Neuron (in vitro differentiated cells): ENCODE results near the gene FBLN1.
"Not testable (repeated sequence)": the region's sequence is repeated elsewhere in the genome, so short reads cannot be mapped to it uniquely, and the experiment has no call there.

ENCODE experiments used
- H2AFZ ChIP-seq: one replicate; pipeline ENCODE4 v1.6.1; 2013; ENCODE audit warnings: low read depth, mild to moderate bottlenecking, inconsistent platforms, low read length, moderate library complexity
- H3K27me3 ChIP-seq: one replicate; pipeline ENCODE4 v1.6.1; 2013; ENCODE audit warnings: low read length; ENCODE audit not compliant: insufficient read depth
- H3K36me3 ChIP-seq: one replicate; pipeline ENCODE4 v1.6.1; 2013; ENCODE audit warnings: low read length; ENCODE audit not compliant: insufficient read depth
- H3K4me1 ChIP-seq: one replicate; pipeline ENCODE4 v1.6.1; 2013; ENCODE audit warnings: low read length; ENCODE audit not compliant: insufficient read depth
- H3K4me3 ChIP-seq: 2 replicates; pipeline ENCODE4 v1.5.1; 2013; ENCODE audit warnings: mild to moderate bottlenecking, low read length, moderate library complexity
- H3K9me3 ChIP-seq: one replicate; pipeline ENCODE4 v1.6.1; 2013; ENCODE audit warnings: low read length

FBLN1 gene

DNA sequence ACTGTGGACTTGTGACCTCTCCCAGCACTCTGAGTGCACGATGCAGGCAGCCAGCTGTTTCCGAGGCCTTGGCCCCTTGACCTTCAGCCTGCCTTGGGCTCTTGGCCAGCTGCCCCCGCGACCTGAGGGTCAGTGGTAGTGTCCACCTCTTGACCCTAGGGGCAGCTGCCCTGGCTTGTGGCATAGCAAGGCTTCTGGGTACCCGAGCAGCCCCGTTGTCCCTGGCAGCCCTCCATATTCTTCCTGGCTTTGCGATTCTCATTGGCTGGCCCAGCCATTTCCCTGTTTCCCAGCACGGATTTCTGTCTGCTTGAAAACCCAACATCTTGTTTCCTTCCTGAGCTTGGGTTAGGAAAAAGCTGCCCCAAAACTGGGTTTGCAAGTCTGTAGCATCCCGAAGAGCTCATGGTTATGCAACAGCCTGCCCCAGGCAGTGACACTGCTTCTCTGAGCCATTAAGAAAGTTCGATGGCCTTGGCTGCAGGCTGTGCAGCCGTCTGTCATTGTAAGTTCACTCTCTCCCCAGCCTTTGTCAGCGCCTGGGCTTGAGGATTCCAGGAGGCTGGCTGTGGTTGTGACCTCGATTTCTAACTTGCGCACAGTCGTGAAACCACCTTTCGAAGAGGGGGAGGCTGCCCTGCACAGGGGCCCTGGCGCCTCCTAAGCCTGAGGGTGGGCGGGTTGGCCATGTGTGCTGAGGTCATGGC is 48.8 kb downstream of the FBLN1 start:
- H3K4me1 ChIP-seq, result peaks cover 16% of the 10 kb centered on the region
- H3K4me3 ChIP-seq, result no peak overlapping the region
- H2AFZ ChIP-seq, result no peak overlapping the region
- H3K9me3 ChIP-seq, result no peaks in the 10 kb centered on the region
- H3K36me3 ChIP-seq, result peaks cover 32% of the 10 kb centered on the region
- no peaks in the 10 kb centered on the region for H3K27me3 ChIP-seq

DNA sequence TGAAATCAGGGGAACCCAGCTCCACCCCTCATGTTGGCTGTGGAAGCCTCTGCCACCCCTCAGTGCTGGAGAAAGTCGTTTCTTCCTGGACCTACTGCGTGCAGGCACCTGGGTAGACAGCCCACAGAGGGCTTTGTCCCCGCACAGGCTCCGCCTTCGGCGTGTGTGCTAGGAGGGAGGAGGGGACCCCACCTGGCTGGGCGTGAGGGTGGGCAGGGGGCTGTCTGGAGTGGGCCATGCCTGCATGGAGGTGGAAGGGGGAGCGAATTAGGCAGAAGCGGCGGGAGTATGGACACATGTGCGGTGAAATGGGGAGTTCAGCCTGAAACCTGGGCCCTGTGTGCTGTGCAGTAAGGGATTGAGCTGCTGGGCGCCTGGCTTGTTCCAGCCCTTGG is 49.3 kb downstream of the FBLN1 start:
- Histone ChIP-seq H3K36me3 (peaks cover 28% of the 10 kb centered on the region), H3K4me1 (peaks cover 16% of the 10 kb centered on the region), H3K27me3 (no peaks in the 10 kb centered on the region), H2AFZ (no peak overlapping the region), H3K9me3 (peaks cover under 1% of the 10 kb centered on the region), H3K4me3 (no peak overlapping the region)

DNA sequence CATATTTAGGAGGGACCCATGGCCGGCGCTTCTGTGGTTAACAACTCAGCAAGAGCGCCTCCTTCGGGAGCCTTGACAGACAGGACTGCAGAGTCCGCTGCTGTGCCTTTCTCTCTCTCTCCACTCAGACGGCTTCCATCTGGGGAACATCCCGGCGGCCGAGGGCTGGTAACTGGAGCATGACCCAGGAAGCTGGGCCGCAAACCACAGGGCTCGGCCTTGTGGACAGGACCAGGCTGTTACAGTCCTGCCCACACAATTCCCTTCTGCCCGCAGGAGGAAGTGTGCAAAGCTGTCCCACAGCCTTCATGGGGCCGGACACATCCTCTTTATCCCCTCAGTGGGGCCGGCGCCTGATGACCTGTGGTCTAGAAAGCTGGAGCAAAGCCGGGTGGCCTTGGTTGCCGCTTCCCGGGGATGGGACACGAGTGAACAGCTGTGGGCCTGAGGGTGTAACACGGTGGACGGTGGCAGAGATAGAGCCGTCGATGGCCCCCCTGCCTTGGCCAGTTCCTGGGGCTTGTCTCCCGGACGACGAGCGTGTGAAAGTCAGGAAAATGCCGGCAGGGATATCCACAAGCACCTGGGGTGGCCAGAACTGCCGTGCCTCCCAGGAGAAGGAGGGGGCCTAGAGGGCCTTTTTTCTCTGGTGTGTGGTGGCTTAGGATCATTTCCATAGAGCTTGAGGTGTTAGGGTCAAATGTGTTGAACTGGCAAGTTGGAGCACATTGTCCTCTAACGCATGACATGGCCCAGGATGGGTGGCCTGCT is 50.1 kb downstream of the FBLN1 start:
- peaks cover 25% of the 10 kb centered on the region for H3K36me3 ChIP-seq
- H3K4me3 ChIP-seq, result no peak overlapping the region

DNA sequence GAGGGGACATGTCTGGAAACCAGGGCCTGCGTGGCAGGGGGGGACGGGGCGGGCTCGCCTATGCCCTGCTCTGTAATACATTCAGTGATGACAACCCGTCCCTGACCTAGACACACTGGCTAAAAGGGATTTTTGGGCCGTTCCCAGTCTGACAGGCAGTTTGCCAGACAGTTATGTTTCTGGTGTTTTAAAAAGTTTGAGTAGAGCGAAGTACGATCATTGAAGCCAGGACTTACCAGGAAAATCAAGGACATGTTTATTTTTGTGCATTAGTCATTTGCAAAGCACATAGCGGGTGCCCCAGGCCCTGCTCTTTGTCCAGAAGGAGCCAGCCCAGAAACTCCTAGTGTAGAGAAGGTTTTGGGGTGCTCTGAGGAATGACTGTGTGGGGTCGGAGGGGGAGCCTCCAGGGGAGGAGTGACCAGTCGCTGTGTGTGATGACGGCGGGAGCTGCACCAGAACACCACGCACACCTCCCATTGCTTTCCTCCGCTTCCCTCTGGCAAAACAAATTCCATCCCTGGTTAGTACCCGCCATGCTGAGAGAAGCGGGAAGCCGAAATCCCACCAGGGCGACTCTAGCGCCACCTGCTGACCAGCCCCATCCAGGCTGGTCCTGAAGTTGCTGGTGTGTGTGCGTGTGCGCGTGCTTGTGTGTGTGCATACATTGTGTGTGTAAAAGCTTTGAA is 50.8 kb downstream of the FBLN1 start:
- no peaks in the 10 kb centered on the region for H3K27me3 ChIP-seq
- H3K4me1 ChIP-seq, result peaks cover 16% of the 10 kb centered on the region
- H3K4me3 ChIP-seq, result no peak overlapping the region
- H3K36me3 ChIP-seq, result peaks cover 21% of the 10 kb centered on the region
- no peak overlapping the region for H2AFZ ChIP-seq
- H3K9me3 ChIP-seq, result peaks cover 12% of the 10 kb centered on the region

More for the DNA sequence above, 50.1 kb downstream of the FBLN1 start:
- Histone ChIP-seq H3K9me3 (peaks cover 6% of the 10 kb centered on the region), H2AFZ (no peak overlapping the region), H3K4me1 (peaks cover 16% of the 10 kb centered on the region), H3K27me3 (no peaks in the 10 kb centered on the region)

DNA sequence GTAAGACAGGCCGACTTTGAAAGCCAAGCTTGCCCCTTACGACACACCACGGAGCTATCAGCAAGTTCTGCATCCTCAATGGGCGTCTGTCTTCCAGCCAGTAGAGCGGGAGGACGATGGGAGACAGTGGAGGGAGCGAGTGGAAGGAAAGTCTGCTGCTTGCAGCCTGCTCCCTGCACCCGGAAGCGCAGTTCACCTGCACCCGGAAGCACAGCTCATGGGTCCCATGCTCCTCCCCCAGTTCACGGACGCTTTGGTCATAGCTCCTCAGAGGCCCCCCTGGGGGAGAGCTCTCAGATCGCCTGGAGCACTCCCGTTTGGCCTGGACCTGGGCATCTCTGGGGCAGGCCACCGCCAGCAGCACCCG is 51.3 kb downstream of the FBLN1 start:
- Histone ChIP-seq H3K4me1 (peaks cover 16% of the 10 kb centered on the region), H3K4me3 (no peak overlapping the region), H3K36me3 (peaks cover 18% of the 10 kb centered on the region), H2AFZ (no peak overlapping the region), H3K27me3 (no peaks in the 10 kb centered on the region), H3K9me3 (peaks cover 15% of the 10 kb centered on the region)

DNA sequence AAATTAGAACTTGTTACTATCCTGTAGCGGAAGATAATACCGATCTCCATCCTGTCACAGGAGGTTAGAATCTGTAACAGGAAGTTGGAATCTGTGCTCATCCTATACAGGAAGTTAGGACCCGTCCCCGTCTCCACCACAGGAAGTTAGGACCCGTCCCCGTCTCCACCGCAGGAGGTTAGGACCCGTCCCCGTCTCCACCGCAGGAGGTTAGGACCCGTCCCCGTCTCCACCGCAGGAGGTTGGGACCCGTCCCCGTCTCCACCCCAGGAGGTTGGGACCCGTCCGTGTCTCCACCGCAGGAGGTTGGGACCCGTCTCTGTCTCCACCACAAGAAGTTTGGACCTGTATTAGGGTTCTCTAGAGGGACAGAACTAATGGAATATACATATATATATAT is 52.2 kb downstream of the FBLN1 start:
- Histone ChIP-seq H3K4me3 (no peak overlapping the region), H3K36me3 (peaks cover 11% of the 10 kb centered on the region), H2AFZ (no peak overlapping the region), H3K9me3 (peaks cover 21% of the 10 kb centered on the region), H3K27me3 (no peaks in the 10 kb centered on the region), H3K4me1 (peaks cover 16% of the 10 kb centered on the region)

DNA sequence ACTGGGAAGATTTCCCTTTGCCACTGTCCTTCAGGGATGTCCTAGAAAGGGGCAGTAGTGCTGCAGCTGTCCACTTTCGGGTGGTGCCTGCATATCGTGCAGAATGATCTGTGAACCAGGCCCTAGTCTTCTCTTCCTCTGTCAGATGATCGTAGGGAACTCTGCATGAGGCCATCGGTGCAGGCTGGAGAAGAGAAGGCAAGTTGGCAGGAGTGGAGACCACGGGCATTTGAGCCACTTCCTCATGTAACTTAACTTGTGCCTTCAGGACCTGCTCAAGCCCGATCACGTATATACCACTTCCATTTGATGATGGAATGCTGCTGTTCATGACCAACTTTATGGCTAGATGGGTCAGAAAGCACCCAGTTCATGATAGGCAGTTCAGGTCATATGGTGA is 55.2 kb downstream of the FBLN1 start:
- H3K36me3 ChIP-seq, H3K4me3 ChIP-seq, H2AFZ ChIP-seq, H3K27me3 ChIP-seq, H3K4me1 ChIP-seq: not testable (repeated sequence)
- H3K9me3 ChIP-seq, result peaks cover 39% of the 10 kb centered on the region

DNA sequence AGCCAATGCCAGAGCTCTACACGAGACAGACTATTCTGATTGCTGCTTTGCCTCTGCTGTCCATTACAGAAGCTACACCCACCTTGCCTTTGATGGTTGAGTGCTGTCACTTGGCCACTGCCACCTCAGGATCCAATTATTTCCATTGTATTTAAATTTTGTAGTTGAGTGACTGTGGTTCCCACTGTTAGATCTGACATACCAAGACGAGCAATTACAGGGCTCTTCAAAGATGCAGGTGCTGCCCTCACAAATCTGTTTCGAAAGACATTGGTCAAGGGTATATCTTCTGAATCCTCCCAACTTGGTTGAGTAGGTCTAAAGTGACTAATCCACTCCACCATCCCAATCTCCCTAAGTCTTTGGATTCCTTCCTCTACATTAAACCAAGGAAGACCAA is 57.4 kb downstream of the FBLN1 start:
- H3K4me1 ChIP-seq, H3K27me3 ChIP-seq, H3K36me3 ChIP-seq, H3K4me3 ChIP-seq, H2AFZ ChIP-seq: not testable (repeated sequence)
- H3K9me3 ChIP-seq, result peaks cover 48% of the 10 kb centered on the region

DNA sequence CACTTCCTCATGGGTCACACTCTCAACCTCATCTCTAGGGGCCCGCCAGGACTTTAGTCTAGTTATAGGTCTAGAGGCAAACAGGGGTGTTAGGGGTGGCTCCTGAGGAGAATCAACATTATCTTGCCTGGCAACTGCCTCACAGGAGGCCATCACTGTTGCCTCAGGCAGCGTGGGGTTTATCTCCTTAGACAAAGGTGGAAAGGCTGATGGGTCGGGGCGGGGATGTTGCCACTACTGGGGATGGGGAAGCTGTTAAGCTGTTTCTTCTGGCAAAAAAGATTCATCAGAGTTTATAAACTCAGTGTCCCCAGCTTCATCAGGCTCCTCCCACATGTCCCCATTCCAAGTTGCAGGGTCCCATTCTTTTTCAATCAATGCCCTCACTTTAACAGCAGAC is 58.1 kb downstream of the FBLN1 start:
- H3K4me1 ChIP-seq, H2AFZ ChIP-seq, H3K36me3 ChIP-seq, H3K27me3 ChIP-seq, H3K4me3 ChIP-seq: not testable (repeated sequence)
- H3K9me3 ChIP-seq, result peaks cover 48% of the 10 kb centered on the region

DNA sequence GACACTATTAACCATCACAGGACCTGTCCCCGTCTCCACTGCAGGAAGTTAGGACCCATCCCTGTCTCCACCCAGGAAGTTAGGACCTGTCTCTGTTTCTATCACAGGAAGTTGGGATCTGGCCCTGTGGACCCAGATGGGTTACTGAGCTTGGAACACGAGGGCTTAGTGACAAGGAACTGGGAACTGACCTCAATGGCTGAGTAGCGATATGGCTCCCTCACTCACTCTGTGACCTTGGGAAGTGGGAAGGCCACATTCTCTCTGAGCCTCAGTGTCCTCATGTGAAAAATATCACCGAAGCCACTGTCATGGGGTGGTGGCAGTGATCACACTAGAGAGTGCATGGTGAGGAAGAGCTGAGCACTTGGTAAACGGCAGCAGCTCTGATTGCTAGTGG is 59.4 kb downstream of the FBLN1 start:
- Histone ChIP-seq H2AFZ (no peak overlapping the region), H3K9me3 (peaks cover 47% of the 10 kb centered on the region), H3K4me3 (no peak overlapping the region), H3K4me1 (no peaks in the 10 kb centered on the region), H3K36me3 (peaks cover 8% of the 10 kb centered on the region), H3K27me3 (no peaks in the 10 kb centered on the region)

DNA sequence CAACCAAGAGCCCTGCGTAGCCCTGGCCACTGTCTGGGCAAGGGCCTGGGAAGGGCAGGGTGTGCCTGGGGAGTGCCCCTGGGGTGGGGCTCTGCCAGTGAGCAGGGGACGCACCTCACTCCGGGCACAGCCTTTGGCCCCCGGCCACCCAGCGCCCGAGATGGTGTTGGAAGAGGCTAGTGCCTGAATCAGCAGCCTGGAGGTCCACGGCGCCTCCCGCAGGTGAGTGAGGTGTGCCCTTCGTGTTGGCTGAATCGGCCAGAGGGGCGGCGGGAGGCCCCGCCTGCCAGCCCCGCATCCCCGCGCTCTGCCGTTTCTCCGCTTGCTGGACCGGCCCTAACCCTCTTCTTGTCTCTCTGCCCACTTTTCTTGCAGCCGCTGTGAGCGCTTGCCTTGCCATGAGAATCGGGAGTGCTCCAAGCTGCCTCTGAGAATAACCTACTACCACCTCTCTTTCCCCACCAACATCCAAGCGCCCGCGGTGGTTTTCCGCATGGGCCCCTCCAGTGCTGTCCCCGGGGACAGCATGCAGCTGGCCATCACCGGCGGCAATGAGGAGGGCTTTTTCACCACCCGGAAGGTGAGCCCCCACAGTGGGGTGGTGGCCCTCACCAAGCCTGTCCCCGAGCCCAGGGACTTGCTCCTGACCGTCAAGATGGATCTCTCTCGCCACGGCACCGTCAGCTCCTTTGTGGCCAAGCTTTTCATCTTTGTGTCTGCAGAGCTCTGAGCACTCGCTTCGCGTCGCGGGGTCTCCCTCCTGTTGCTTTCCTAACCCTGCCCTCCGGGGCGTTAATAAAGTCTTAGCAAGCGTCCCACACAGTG is 60.1 kb downstream of the FBLN1 start:
- no peaks in the 10 kb centered on the region for H3K27me3 ChIP-seq
- peaks cover 43% of the 10 kb centered on the region for H3K9me3 ChIP-seq
- H3K36me3 ChIP-seq, result peaks cover 8% of the 10 kb centered on the region
- no peaks in the 10 kb centered on the region for H3K4me1 ChIP-seq
- H2AFZ ChIP-seq, result no peak overlapping the region
- no peak overlapping the region for H3K4me3 ChIP-seq

DNA sequence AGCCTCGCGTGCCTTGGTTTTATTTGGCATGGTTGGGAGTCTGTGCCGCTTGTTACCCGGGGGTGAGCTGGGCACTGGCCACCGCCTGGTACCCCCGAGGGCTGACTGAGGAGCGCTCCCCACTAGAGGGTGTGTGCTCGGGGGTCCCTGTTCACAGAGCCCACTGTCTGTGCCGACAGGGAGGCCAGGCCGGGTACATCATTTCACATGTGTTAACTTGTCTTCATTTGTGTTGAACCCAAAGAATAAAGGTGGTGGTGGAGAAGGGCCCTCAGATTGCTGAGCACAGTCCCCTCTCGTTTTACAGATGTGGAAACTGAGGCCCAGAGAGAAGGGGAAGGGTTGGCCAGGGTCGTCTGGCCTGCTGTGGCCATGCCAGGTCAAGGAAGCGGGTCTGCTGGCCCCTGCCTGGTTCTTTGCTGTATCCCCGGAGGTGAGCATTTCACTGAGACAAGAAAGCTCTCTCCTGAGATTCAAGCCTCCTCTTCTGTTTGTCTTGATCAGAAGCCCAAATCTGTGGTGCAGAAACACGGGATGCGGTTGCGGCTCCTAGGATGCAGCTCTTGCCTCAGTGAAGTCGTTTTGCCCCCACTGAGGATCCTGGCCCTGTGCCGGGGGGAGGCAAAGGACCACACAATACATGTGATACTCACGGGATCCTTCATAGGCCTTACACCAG is 60.8 kb downstream of the FBLN1 start:
- no peak overlapping the region for H3K4me3 ChIP-seq
- no peaks in the 10 kb centered on the region for H3K27me3 ChIP-seq
- peaks cover 5% of the 10 kb centered on the region for H3K36me3 ChIP-seq
- peaks cover 36% of the 10 kb centered on the region for H3K9me3 ChIP-seq
- no peaks in the 10 kb centered on the region for H3K4me1 ChIP-seq
- H2AFZ ChIP-seq, result no peak overlapping the region
